ENCODE results near the gene TRIM51G. TPM values are rescaled to one million over a fixed set of nuclear protein-coding genes. Genes with fewer than 3 reads are reported as not detected.
"Not testable (repeated sequence)": the region's sequence is repeated elsewhere in the genome, so short reads cannot be mapped to it uniquely, and the experiment has no call there.

The TRIM51G gene, protein sequence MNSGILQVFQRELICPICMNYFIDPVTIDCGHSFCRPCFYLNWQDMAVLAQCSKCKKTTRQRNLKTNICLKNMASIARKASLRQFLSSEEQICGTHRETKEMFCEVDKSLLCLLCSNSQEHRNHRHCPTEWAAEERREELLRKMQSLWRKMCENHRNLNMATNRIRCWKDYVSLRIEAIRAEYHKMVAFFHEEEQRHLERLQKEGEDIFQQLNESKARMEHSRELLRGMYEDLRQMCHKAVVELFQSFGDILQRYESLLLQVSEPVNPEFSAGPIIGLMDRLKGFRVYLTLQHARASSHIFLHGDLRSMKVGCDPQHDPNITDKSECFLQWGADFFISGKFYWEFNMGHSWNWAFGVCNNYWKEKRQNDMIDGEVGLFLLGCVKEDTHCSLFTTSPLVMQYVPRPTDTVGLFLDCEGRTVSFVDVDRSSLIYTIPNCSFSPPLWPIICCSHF
- total RNA-seq = not detected in 2 replicates

DNA sequence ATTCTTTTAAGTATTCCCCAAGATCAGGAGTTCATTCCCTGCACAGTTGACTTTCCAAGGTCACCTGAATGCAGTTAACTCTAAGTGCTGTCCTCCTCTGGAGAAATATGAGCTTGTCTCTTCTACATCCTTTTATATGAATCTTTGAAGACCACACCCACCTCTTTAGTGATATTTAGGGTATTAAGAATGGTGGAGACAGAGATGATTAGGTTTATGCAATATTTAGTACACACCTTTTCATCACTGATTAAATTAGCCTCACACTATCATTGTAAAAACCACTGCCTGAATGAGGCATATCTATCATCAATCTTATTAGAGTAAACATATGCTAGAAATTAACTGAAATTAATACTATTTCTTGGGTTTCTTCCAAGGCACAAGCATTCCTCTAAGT is at the start of gene TRIM51G:
Gene TRIM51G (minus strand): TSS at position 101 of the 400 bp plus-strand sequence. CDS start 2,190 bp downstream, outside the sequence.
- H3K27me3 Mint-ChIP-seq; CTCF ChIA-PET; ATAC-seq (ENCODE audit: low read depth); intact Hi-C loops (cut with micrococcal nuclease); POLR2A ChIA-PET; H3K4me1 Mint-ChIP-seq; H3K36me3 Mint-ChIP-seq (ENCODE audit: low read depth); H3K9me3 Mint-ChIP-seq; H3K4me3 Mint-ChIP-seq; H3K27ac Mint-ChIP-seq; DNase-seq: not testable (repeated sequence)

GRCh38 chr11:49028523-49028922 is 44.8 kb upstream of the TRIM51G start, which contains the start of gene TRIM49B:
Gene TRIM49B (plus strand): TSS chr11:49028823. CDS start chr11:49031600, 2,777 bp downstream.
- H3K4me3 Mint-ChIP-seq; H3K27me3 Mint-ChIP-seq; intact Hi-C loops (cut with micrococcal nuclease); H3K9me3 Mint-ChIP-seq; H3K36me3 Mint-ChIP-seq (ENCODE audit: low read depth); CTCF ChIA-PET; ATAC-seq (ENCODE audit: low read depth); DNase-seq; H3K4me1 Mint-ChIP-seq; H3K27ac Mint-ChIP-seq; POLR2A ChIA-PET: not testable (repeated sequence)

- CTCF ChIA-PET; ATAC-seq (ENCODE audit: low read depth); intact Hi-C loops (cut with micrococcal nuclease); H3K27ac Mint-ChIP-seq; H3K4me1 Mint-ChIP-seq; DNase-seq; H3K36me3 Mint-ChIP-seq (ENCODE audit: low read depth); H3K27me3 Mint-ChIP-seq; POLR2A ChIA-PET; H3K4me3 Mint-ChIP-seq; H3K9me3 Mint-ChIP-seq: not testable (repeated sequence)
Observed at GRCh38 chr11:48968592-48968991, 15.1 kb downstream of the TRIM51G start.

DNA sequence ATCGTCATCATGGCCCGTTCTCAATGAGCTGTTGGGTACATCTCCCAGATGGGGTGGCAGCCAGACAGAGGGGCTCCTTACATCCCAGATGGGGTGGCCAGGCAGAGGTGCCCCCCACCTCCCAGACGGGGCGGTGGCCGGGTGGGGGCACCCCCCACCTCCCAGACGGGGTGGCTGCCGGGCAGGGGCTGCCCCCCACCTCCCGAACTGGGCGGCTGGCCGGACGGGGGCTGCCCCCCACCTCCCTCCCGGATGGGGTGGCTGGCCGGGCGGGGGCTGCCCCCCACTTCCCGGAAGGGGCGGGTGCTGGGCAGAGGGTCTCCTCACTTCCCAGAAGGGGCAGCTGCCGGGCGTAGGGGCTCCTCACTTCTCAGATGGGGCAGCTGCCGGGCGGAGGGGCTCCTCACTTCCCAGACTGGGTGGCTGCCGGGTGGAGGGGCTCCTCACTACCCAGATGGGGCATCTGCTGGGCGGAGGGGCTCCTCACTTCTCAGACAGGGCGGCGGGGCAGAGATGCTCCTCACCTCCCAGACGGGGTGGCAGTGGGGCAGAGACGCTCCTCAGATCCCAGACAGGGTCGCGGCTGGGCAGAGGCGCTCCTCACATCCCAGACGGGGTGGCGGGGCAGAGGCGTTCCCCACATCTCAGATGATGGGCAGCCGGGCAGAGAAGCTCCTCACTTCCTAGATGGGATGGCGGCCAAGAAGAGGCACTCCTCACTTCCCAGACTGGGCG is 28.2 kb downstream of the TRIM51G start:
- POLR2A ChIA-PET; DNase-seq; H3K27me3 Mint-ChIP-seq; CTCF ChIA-PET; H3K4me3 Mint-ChIP-seq; H3K4me1 Mint-ChIP-seq; ATAC-seq (ENCODE audit: low read depth); H3K9me3 Mint-ChIP-seq; H3K36me3 Mint-ChIP-seq (ENCODE audit: low read depth); intact Hi-C loops (cut with micrococcal nuclease); H3K27ac Mint-ChIP-seq: not testable (repeated sequence)

DNA sequence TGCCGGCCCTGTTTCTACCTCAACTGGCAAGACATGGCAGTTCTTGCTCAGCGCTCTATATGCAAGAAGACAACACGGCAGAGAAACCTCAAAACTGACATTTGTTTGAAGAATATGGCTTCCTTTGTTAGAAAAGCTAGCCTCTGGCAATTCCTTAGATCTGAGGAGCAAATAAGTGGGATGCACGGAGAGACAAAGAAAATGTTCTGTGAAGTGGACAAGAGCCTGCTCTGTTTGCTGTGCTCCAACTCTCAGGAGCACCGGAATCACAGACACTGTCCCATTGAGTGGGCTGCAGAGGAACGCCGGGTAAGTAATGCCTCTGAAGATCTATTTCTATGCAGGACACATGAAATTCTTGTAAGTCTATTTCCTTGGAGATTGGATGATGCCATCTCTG is 37.9 kb downstream of the TRIM51G start:
- H3K9me3 Mint-ChIP-seq; ATAC-seq (ENCODE audit: low read depth); POLR2A ChIA-PET; intact Hi-C loops (cut with micrococcal nuclease); H3K27ac Mint-ChIP-seq; H3K36me3 Mint-ChIP-seq (ENCODE audit: low read depth); DNase-seq; CTCF ChIA-PET; H3K4me3 Mint-ChIP-seq; H3K27me3 Mint-ChIP-seq; H3K4me1 Mint-ChIP-seq: not testable (repeated sequence)

Other genes with a start within 250 kb of the TRIM51G start
- not detected in 2 replicates for gene TRIM49B, start 44.9 kb upstream of the TRIM51G start, total RNA-seq
- not detected in 2 replicates for gene TRIM64C, start 75.2 kb upstream of the TRIM51G start, total RNA-seq
- not detected in 2 replicates for gene FOLH1, start 224.7 kb upstream of the TRIM51G start, total RNA-seq

Data from activated B cell treated with CpG ODN at 0.5 μM for 24 hours (primary cell).